Activated CD8-positive, alpha-beta T cell treated with anti-CD3 and anti-CD28 coated beads for 36 hours (primary cell): ENCODE measurements around the gene ACTL7B. TPM values are rescaled to one million over a fixed set of nuclear protein-coding genes. Genes with fewer than 3 reads are reported as not detected.
"Not testable (repeated sequence)": the region's sequence is repeated elsewhere in the genome, so short reads cannot be mapped to it uniquely, and the experiment has no call there.

Experiments
- ATAC-seq: fragments of 200-7000 bp; cut with Tn5 transposase; one replicate; pipeline ENCODE4 v1.10.0; 2021; ENCODE audit warnings: mild to moderate bottlenecking, moderate library complexity
- CTCF ChIA-PET: fragments of 350-600 bp; sonication (Branson Sonifier 250); formaldehyde crosslinking; loops from one replicate; lab custom pipeline; 2021; ENCODE audit warnings: antibody characterized with exemption; lab: Charles Lee
- POLR2A ChIA-PET: fragments of 350-600 bp; sonication (Branson Sonifier 250); formaldehyde crosslinking; loops from one replicate; lab custom pipeline; 2021; ENCODE audit warnings: antibody characterized with exemption; lab: Charles Lee
- DNase-seq: peaks from one replicate; pipeline ENCODE4 v3.0.0-alpha.2; 2020
- H3K27ac Mint-ChIP-seq: one replicate; pipeline ENCODE4 v1.8.0; 2021; ENCODE audit warnings: mild to moderate bottlenecking, mixed read lengths
- H3K27me3 Mint-ChIP-seq: one replicate; pipeline ENCODE4 v1.8.0; 2021; ENCODE audit warnings: mixed read lengths
- H3K36me3 Mint-ChIP-seq: one replicate; pipeline ENCODE4 v1.8.0; 2021; ENCODE audit warnings: low read depth, mixed read lengths
- H3K4me1 Mint-ChIP-seq: one replicate; pipeline ENCODE4 v1.8.0; 2021; ENCODE audit warnings: low read depth, mixed read lengths
- H3K4me3 Mint-ChIP-seq: one replicate; pipeline ENCODE4 v1.8.0; 2021; ENCODE audit warnings: mild to moderate bottlenecking, moderate library complexity, mixed read lengths
- H3K9me3 Mint-ChIP-seq: one replicate; pipeline ENCODE4 v1.8.0; 2021; ENCODE audit warnings: mixed read lengths
- intact Hi-C: fragments of 100-400 bp; cut with micrococcal nuclease; formaldehyde crosslinking; loops from one replicate; pipeline ENCODE4 v1.10.0; 2022
- total RNA-seq, 2 experiments: library from RNA; stranded (reverse); gene quantifications; one replicate each; pipeline ENCODE4 v1.2.3, GENCODE V29; 2021
- TF ChIP-seq, protein P1 (sequence below): fragments of 200-600 bp; IDR thresholded peaks from one replicate; pipeline ENCODE4 v1.8.0; 2022; ENCODE audit warnings: antibody characterized with exemption, mild to moderate bottlenecking

The ACTL7B gene
- total RNA-seq, 2 experiments from 2014 or later: not detected

- DNase-seq (no peak), ATAC-seq (no peak)
- no peaks in the 10 kb centered on the region for H3K36me3 Mint-ChIP-seq
- ChIA-PET CTCF (no interaction called here), POLR2A (interaction anchor here (1.4 kb wide), 1 partner anchor 18 kb away, joined by 4 read pairs; no protein-coding TSS in a partner anchor)
- no peaks in the 10 kb centered on the region for H3K4me1 Mint-ChIP-seq
- no peaks in the 10 kb centered on the region for H3K9me3 Mint-ChIP-seq
- H3K27me3 Mint-ChIP-seq: peaks cover 2% of the 10 kb centered on the region
- intact Hi-C loops: no loop called here
- H3K4me3 Mint-ChIP-seq: no peak overlapping the region
- no peak overlapping the region for H3K27ac Mint-ChIP-seq
- TF ChIP-seq, protein P1, sequence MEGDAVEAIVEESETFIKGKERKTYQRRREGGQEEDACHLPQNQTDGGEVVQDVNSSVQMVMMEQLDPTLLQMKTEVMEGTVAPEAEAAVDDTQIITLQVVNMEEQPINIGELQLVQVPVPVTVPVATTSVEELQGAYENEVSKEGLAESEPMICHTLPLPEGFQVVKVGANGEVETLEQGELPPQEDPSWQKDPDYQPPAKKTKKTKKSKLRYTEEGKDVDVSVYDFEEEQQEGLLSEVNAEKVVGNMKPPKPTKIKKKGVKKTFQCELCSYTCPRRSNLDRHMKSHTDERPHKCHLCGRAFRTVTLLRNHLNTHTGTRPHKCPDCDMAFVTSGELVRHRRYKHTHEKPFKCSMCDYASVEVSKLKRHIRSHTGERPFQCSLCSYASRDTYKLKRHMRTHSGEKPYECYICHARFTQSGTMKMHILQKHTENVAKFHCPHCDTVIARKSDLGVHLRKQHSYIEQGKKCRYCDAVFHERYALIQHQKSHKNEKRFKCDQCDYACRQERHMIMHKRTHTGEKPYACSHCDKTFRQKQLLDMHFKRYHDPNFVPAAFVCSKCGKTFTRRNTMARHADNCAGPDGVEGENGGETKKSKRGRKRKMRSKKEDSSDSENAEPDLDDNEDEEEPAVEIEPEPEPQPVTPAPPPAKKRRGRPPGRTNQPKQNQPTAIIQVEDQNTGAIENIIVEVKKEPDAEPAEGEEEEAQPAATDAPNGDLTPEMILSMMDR: no peak
Measured at GRCh38 chr9:108854094-108854493, 1.7 kb downstream of the ACTL7B start.

GRCh38 chr9:108852079-108852478, 3.7 kb downstream of the ACTL7B start:
- no peak overlapping the region for H3K4me3 Mint-ChIP-seq
- intact Hi-C loops: no loop called here
- no peaks in the 10 kb centered on the region for H3K9me3 Mint-ChIP-seq
- ATAC-seq (no peak), DNase-seq (no peak)
- no peaks in the 10 kb centered on the region for H3K36me3 Mint-ChIP-seq
- peaks cover 2% of the 10 kb centered on the region for H3K27me3 Mint-ChIP-seq
- H3K4me1 Mint-ChIP-seq: no peaks in the 10 kb centered on the region
- TF ChIP-seq, protein P1: no peak
- no peak overlapping the region for H3K27ac Mint-ChIP-seq
- ChIA-PET CTCF (interaction anchor here (0.8 kb wide), 1 partner anchor 102 kb away, joined by 3 read pairs; no protein-coding TSS in a partner anchor), POLR2A (no interaction called here)

- no peak overlapping the region for H3K27ac Mint-ChIP-seq
- no peak overlapping the region for H3K4me3 Mint-ChIP-seq
- no peak for ATAC-seq
- peaks cover 2% of the 10 kb centered on the region for H3K27me3 Mint-ChIP-seq
- ChIA-PET CTCF (no interaction called here), POLR2A (no interaction called here)
- H3K9me3 Mint-ChIP-seq: no peaks in the 10 kb centered on the region
- no peaks in the 10 kb centered on the region for H3K36me3 Mint-ChIP-seq
- H3K4me1 Mint-ChIP-seq: no peaks in the 10 kb centered on the region
- no peak for DNase-seq
- intact Hi-C loops: no loop called here
- TF ChIP-seq, protein P1: no peak
Measured at GRCh38 chr9:108851138-108851537, 4.6 kb downstream of the ACTL7B start.

DNA sequence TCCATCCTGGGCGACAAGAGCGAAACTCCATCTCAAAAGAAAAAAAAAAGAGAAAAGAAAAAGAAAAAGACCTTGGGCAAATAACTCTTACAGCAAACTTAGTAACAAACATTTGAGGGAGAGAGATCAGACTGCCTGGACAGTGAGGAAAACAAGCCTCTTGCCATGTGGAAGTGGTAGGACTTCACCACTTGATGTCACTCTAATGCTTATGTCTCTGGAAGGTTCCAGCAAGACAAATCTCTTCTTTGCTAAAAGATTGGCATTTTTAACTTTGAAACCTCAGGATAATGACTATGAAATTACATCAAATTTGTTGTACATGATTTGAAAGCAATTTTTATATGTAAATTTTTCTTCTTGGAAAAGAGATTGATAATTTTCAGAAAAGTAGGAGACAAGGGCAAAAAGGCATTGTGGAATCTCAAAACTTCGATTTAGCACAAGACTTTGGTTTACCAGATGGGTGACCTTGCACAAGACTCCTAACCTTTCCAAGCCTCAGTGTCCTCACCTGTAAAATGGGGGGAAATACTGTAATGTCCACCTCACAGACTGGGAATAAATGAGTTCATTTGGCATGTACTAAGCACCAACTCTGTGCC, 5.4 kb downstream of the ACTL7B start:
- no peak overlapping the region for H3K27ac Mint-ChIP-seq
- no peak for ATAC-seq
- no peak for DNase-seq
- H3K27me3 Mint-ChIP-seq: peaks cover 2% of the 10 kb centered on the region
- intact Hi-C loops: no loop called here
- ChIA-PET CTCF (no interaction called here), POLR2A (no interaction called here)
- H3K4me1 Mint-ChIP-seq: no peaks in the 10 kb centered on the region
- no peaks in the 10 kb centered on the region for H3K9me3 Mint-ChIP-seq
- TF ChIP-seq, protein P1: no peak
- no peaks in the 10 kb centered on the region for H3K36me3 Mint-ChIP-seq
- no peak overlapping the region for H3K4me3 Mint-ChIP-seq

DNA sequence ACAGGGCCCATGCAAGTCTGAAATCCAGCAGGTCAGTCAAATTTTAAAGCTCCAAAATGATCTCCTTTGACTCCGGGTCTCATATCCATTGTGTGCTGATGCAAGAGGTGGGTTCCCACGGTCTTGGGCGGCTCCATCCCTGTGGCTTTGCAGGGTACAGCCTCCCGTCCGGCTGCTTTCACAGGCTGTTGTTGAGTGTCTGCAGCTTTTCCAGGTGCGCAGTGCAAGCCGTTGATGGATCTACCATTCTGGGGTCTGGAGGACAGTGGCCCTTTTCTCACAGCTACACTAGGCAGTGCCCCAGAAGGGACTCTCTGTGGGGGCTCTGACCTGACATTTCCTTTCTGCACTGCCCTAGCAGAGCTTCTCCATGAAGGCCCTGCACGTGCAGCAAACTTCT, 7.5 kb downstream of the ACTL7B start:
- POLR2A ChIA-PET, DNase-seq, ATAC-seq, H3K9me3 Mint-ChIP-seq, H3K27me3 Mint-ChIP-seq, H3K36me3 Mint-ChIP-seq, intact Hi-C loops, H3K27ac Mint-ChIP-seq, H3K4me3 Mint-ChIP-seq, H3K4me1 Mint-ChIP-seq: not testable (repeated sequence)
- CTCF ChIA-PET: interaction anchor here (0.6 to 1.3 kb wide), 2 partner anchors 12 to 366 kb away, joined by 3 to 4 read pairs; no protein-coding TSS in a partner anchor
